Neural cell (in vitro differentiated cells): ENCODE results near the gene STPG2.

Source experiments
- POLR2AphosphoS5 ChIP-seq: IDR thresholded peaks from 2 replicates; pipeline ENCODE4 v1.6.1; 2012
- SMC3 ChIP-seq: fragments of 450-650 bp; conservative IDR thresholded peaks from 2 replicates; pipeline ENCODE4 v1.6.1; 2014; ENCODE audit warnings: antibody characterized with exemption, mild to moderate bottlenecking, moderate library complexity; ENCODE audit not compliant: poor library complexity
- TF ChIP-seq, protein P1 (sequence below): fragments of 450-650 bp; IDR thresholded peaks from 2 replicates; pipeline ENCODE4 v1.5.1; 2014; ENCODE audit warnings: antibody characterized with exemption, mild to moderate bottlenecking, moderate library complexity; ENCODE audit not compliant: poor library complexity, severe bottlenecking

GRCh38 chr4:97994765-97995465 lies 148.4 kb downstream of the STPG2 start:
- TF ChIP-seq POLR2AphosphoS5 (no peak), SMC3 (no peak)
- TF ChIP-seq, protein P1, sequence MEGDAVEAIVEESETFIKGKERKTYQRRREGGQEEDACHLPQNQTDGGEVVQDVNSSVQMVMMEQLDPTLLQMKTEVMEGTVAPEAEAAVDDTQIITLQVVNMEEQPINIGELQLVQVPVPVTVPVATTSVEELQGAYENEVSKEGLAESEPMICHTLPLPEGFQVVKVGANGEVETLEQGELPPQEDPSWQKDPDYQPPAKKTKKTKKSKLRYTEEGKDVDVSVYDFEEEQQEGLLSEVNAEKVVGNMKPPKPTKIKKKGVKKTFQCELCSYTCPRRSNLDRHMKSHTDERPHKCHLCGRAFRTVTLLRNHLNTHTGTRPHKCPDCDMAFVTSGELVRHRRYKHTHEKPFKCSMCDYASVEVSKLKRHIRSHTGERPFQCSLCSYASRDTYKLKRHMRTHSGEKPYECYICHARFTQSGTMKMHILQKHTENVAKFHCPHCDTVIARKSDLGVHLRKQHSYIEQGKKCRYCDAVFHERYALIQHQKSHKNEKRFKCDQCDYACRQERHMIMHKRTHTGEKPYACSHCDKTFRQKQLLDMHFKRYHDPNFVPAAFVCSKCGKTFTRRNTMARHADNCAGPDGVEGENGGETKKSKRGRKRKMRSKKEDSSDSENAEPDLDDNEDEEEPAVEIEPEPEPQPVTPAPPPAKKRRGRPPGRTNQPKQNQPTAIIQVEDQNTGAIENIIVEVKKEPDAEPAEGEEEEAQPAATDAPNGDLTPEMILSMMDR, result no peak
